Keratinocyte (primary cell): ENCODE data around the gene SPTBN1. TPM values are rescaled to one million over a fixed set of nuclear protein-coding genes. Genes with fewer than 3 reads are reported as not detected.

Experiments used
- DNase-seq: peaks from one replicate; pipeline ENCODE4 v3.0.0-alpha.2; 2011; ENCODE audit warnings: low read depth, missing footprints, low spot score
- FAIRE-seq: peaks from 2 replicates; lab custom pipeline; 2011; peaks lifted over from hg19 to GRCh38; lab: Jason Lieb, UNC
- H2AFZ ChIP-seq: 2 replicates; pipeline ENCODE4 v1.6.0; 2012; ENCODE audit warnings: low read length, control low read depth, inconsistent platforms; ENCODE audit not compliant: control insufficient read depth
- H3K27ac ChIP-seq: 2 replicates; pipeline ENCODE4 v1.5.1; 2011; ENCODE audit warnings: low read length; ENCODE audit not compliant: control insufficient read depth, insufficient read depth
- H3K27me3 ChIP-seq: 3 replicates; pipeline ENCODE4 v1.6.0; 2011; ENCODE audit warnings: low read length; ENCODE audit not compliant: control insufficient read depth, insufficient read depth; ENCODE audit errors: extremely low read depth
- H3K36me3 ChIP-seq, 2 experiments: 2 replicates in 1 of 2; 3 replicates in 1 of 2; pipeline ENCODE4 v1.5.1; 2011; ENCODE audit warnings: low read length in 2 of 2, mild to moderate bottlenecking in 1 of 2; ENCODE audit not compliant: control insufficient read depth in 2 of 2, insufficient read depth in 2 of 2; ENCODE audit errors: extremely low read depth in 1 of 2
- H3K4me1 ChIP-seq: 3 replicates; pipeline ENCODE4 v1.5.1; 2011; ENCODE audit warnings: low read length; ENCODE audit not compliant: control insufficient read depth, insufficient read depth; ENCODE audit errors: extremely low read depth
- H3K4me2 ChIP-seq: 3 replicates; pipeline ENCODE4 v1.6.0; 2011; ENCODE audit warnings: low read depth, low read length; ENCODE audit not compliant: control insufficient read depth, insufficient read depth; ENCODE audit errors: extremely low read depth
- H3K4me3 ChIP-seq, 3 experiments: fragments of 200-600 bp in 1 of 3; sonication (generic) in 1 of 3; 2 replicates in 2 of 3; 3 replicates in 1 of 3; pipeline ENCODE4 v1.5.1; 2011 to 2016; ENCODE audit warnings: low read length in 3 of 3, mild to moderate bottlenecking in 3 of 3, control low read depth in 2 of 3, inconsistent platforms in 1 of 3, low read depth in 1 of 3, mixed read lengths in 1 of 3, mixed run types in 1 of 3, moderate library complexity in 1 of 3; ENCODE audit not compliant: control insufficient read depth in 2 of 3, insufficient read depth in 2 of 3; ENCODE audit errors: extremely low read depth in 1 of 3
- H3K79me2 ChIP-seq: 2 replicates; pipeline ENCODE4 v1.6.0; 2012; ENCODE audit warnings: low read length; ENCODE audit not compliant: control insufficient read depth, insufficient read depth
- H3K9ac ChIP-seq: 3 replicates; pipeline ENCODE4 v1.6.0; 2011; ENCODE audit warnings: low read length; ENCODE audit not compliant: control insufficient read depth, insufficient read depth; ENCODE audit errors: extremely low read depth
- H3K9me1 ChIP-seq: 3 replicates; pipeline ENCODE4 v1.6.0; 2011; ENCODE audit warnings: low read length; ENCODE audit not compliant: control insufficient read depth, insufficient read depth; ENCODE audit errors: extremely low read depth
- H3K9me3 ChIP-seq: 2 replicates; pipeline ENCODE4 v1.5.1; 2012; ENCODE audit warnings: low read depth, low read length; ENCODE audit not compliant: control insufficient read depth
- H4K20me1 ChIP-seq: 3 replicates; pipeline ENCODE4 v1.6.0; 2011; ENCODE audit warnings: low read length; ENCODE audit not compliant: control insufficient read depth, insufficient read depth; ENCODE audit errors: extremely low read depth
- CTCF ChIP-seq, 3 experiments: IDR thresholded peaks in 1 of 3; conservative IDR thresholded peaks in 1 of 3; optimal IDR thresholded peaks in 1 of 3; 2 replicates in 2 of 3; 3 replicates in 1 of 3; pipeline versions ENCODE3 to v1.5.1; 2011; ENCODE audit warnings: low read length in 3 of 3, mild to moderate bottlenecking in 3 of 3, moderate library complexity in 2 of 3, control low read depth in 1 of 3, inconsistent platforms in 1 of 3; ENCODE audit not compliant: insufficient read depth in 2 of 3; ENCODE audit errors: extremely low read depth in 1 of 3
- EZH2 ChIP-seq: IDR thresholded peaks from one replicate; pipeline ENCODE4 v1.6.1; 2012; ENCODE audit warnings: inconsistent platforms, mild to moderate bottlenecking, low read length, moderate library complexity
- dilution Hi-C: fragments of 300-500 bp; cut with MboI; formaldehyde crosslinking; loops from one replicate; pipeline ENCODE4 v1.7.0; 2020; ENCODE audit warnings: low sequenced_read_pairs; ENCODE audit not compliant: extremely low pct_ligation_motif_present
- polyA plus RNA-seq, 5 experiments: library from polyadenylated mRNA; depleted of rRNA in 3 of 5; stranded (reverse) in 3 of 5; stranded (forward) in 1 of 5; unstranded in 1 of 5; fragments of >200 nt; gene quantifications; 1 replicate in 1 of 5; 2 replicates in 3 of 5; 3 replicates in 1 of 5; pipeline versions ENCODE4 v1.2.1 to v1.2.3, GENCODE V29; 2011 to 2012; ENCODE audit warnings: missing spikeins in 2 of 5, low read depth in 1 of 5, low replicate concordance in 1 of 5

Gene SPTBN1
- polyA plus RNA-seq, 1 donor (not counting 4 experiments of a cell fraction or from before 2014, with no cell fraction given): 40.0 TPM

GRCh38 chr2:54446625-54447024 lies 9.5 kb upstream of the SPTBN1 start:
- DNase-seq (no peak), FAIRE-seq (no peak)
- no peaks in the 10 kb centered on the region for H3K4me1 ChIP-seq
- TF ChIP-seq CTCF (optimal IDR thresholded peaks at IDR 0.05 in 1 of 3, IDR thresholded peaks at IDR 0.05 in 1 of 3, conservative IDR thresholded peaks at IDR 0.05 in 1 of 3; ENCODE audit: extremely low read depth in 1 of 3, insufficient read depth in 2 of 3, low read length in 3 of 3): no peak
- TF ChIP-seq EZH2: no peak
- H3K4me2 ChIP-seq: no peak overlapping the region
- dilution Hi-C loops: no loop called here
- no peak overlapping the region for H3K27ac ChIP-seq
- H3K4me3 ChIP-seq: no peak overlapping the region
- no peaks in the 10 kb centered on the region for H3K36me3 ChIP-seq
- no peaks in the 10 kb centered on the region for H4K20me1 ChIP-seq
- no peaks in the 10 kb centered on the region for H3K9me3 ChIP-seq
- H2AFZ ChIP-seq: no peak overlapping the region
- H3K79me2 ChIP-seq: no peaks in the 10 kb centered on the region
- no peaks in the 10 kb centered on the region for H3K9me1 ChIP-seq
- no peaks in the 10 kb centered on the region for H3K27me3 ChIP-seq
- H3K9ac ChIP-seq: no peak overlapping the region

GRCh38 chr2:54454548-54455130 lies 1.5 kb upstream of the SPTBN1 start:
- H3K4me1 ChIP-seq: peaks cover 13% of the 10 kb centered on the region
- TF ChIP-seq EZH2: no peak
- no peak for TF ChIP-seq CTCF (optimal IDR thresholded peaks at IDR 0.05 in 1 of 3, IDR thresholded peaks at IDR 0.05 in 1 of 3, conservative IDR thresholded peaks at IDR 0.05 in 1 of 3; ENCODE audit: extremely low read depth in 1 of 3, insufficient read depth in 2 of 3, low read length in 3 of 3)
- H3K9me3 ChIP-seq: no peaks in the 10 kb centered on the region
- H2AFZ ChIP-seq: peak overlapping the region; percentile 90
- no peak overlapping the region for H3K9ac ChIP-seq
- peak overlapping the region in 1 of 3 experiments; percentile 75 for H3K4me3 ChIP-seq
- no peaks in the 10 kb centered on the region for H4K20me1 ChIP-seq
- no peak overlapping the region for H3K27ac ChIP-seq
- peaks cover 3% of the 10 kb centered on the region for H3K79me2 ChIP-seq
- DNase-seq: no peak
- peak overlapping the region; percentile 87 for H3K4me2 ChIP-seq
- H3K27me3 ChIP-seq: peaks cover 12% of the 10 kb centered on the region
- no peak for FAIRE-seq
- H3K36me3 ChIP-seq: no peaks in the 10 kb centered on the region
- no peaks in the 10 kb centered on the region for H3K9me1 ChIP-seq
- dilution Hi-C loops: no loop called here
